NCI-H345 treated with DMSO at 0.1 percent for 48 hours (cell line): ENCODE measurements around the gene RGS10.
"Not testable (repeated sequence)": the region's sequence is repeated elsewhere in the genome, so short reads cannot be mapped to it uniquely, and the experiment has no call there.

Experiments used
- DNase-seq: peaks from one replicate; lab custom pipeline; 2025; ENCODE audit not compliant: unreplicated experiment; lab: John Stamatoyannopoulos, UW

The RGS10 gene

GRCh38 chr10:119542357-119542987 is at the start of gene RGS10:
Gene RGS10 (minus strand): TSS chr10:119542719. CDS start chr10:119542638, 81 bp downstream.
- DNase-seq: no peak

DNA sequence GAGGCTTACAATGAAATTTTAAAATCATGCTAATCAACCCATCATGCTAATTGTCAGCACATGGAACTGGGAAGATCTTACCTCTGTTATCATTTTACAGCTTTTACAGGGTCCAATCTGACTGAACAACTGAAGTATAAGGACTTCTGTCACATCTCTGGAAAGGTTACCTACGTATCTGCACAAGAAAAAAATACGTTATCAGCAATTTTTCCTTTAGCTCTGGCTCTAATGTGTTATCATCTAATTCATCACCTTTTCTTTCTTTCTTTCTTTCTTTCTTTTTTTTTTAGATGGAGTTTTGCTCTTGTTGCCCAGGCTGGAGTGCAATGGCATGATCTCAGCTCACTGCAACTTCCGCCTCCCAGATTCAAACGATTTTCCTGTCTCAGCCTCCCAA is 45.6 kb upstream of the RGS10 start:
- no peak for DNase-seq

GRCh38 chr10:119578355-119578754 is 35.8 kb upstream of the RGS10 start:
- DNase-seq: no peak

- DNase-seq: no peak
Observed at GRCh38 chr10:119575991-119576390, 33.5 kb upstream of the RGS10 start.

DNA sequence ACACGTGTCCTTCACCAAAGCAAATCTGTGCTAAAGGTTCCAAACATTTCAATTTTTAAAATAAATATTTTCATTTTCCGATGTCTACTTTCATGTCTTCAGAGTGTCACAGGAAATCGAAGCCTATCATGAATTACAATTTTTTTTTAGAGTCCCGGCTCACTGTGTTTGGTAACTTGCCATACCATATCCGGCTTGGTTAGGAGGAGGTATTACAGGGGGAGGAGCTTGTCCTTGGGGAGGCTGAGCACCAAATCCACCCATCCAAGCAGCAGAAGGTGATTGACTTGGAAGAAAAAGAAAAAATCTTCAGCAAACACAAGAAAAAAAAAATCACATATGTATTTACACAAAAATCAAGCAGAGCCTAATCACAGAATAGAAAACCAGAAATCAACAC is 33.0 kb upstream of the RGS10 start:
- no peak for DNase-seq

GRCh38 chr10:119567978-119568377 is 25.5 kb upstream of the RGS10 start:
- DNase-seq: no peak

DNA sequence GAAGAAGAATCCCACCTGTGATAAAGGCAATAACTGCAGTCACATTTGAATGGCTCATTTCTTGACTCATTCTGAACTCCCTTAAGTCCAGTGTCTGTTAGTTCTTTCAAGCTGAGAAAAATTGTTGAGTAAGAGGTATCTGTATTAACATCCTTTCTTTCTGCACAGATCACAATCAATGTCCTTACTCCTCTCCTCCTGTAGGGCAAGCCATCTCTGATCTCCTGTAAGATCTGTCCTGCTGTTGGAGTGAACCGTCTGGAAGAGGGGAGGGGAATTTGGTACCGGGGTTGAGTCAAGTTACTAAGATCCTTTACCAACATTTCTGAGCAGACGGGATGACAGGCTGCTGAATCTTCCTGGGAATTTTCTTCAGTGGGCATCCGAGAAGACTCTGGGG is 19.6 kb upstream of the RGS10 start:
- DNase-seq: no peak

DNA sequence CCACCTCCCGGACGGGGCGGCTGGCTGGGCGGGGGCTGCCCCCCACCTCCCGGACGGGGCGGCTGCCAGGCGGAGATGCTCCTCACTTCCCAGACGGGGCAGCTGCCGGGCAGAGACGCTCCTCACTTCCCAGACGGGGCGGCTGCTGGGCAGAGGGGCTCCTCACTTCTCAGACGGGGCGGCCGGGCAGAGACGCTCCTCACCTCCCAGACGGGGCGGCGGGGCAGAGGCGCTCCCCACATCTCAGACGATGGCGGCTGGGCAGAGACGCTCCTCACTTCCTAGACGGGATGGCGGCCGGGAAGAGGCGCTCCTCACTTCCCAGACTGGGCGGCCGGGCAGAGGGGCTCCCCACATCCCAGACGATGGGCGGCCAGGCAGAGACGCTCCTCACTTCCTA is 17.0 kb upstream of the RGS10 start:
- DNase-seq: not testable (repeated sequence)

GRCh38 chr10:119556081-119556480 is 13.6 kb upstream of the RGS10 start:
- not testable (repeated sequence) for DNase-seq

- no peak for DNase-seq
Observed at GRCh38 chr10:119555178-119555784, 12.8 kb upstream of the RGS10 start.

DNA sequence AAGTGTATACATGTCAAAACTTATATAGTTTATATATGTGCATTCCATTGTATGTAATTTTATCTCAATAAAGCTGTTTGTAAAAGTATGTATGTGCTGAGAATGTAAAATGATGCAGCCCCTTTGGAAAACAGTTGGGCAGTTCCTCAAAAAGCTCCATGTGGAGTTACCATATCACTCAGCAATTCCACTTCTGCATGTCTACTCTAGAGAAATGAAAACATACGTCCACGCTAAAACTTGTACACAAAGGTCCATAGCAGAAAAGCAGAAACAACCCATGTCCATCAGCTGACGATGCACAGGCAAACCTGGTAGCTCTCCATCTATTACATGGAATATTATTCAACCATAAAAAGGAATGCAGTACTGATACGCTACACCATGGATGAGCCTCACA is 8.3 kb upstream of the RGS10 start:
- no peak for DNase-seq

GRCh38 chr10:119549247-119549999 is 6.9 kb upstream of the RGS10 start:
- DNase-seq: no peak

DNA sequence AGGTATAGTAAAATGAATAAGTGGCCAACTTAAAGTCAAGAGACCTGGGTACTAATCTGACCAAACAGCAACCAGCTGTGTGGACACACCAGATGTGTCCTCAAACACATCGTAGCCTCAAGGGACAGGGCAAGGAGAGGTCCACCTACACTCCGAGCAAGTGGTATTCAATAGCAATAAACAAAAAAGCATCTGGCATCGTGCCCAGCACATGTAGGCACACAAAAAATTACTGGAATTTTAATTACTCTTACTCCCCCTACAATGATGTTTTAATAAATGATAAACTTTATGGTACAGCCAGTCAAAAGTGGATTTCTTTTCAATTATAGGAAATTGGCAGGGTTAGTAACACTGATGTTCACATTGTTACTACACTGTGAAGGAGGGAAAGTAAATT is 3.5 kb upstream of the RGS10 start:
- no peak for DNase-seq

- DNase-seq: no peak
Observed at GRCh38 chr10:119545310-119545709, 2.8 kb upstream of the RGS10 start.

DNA sequence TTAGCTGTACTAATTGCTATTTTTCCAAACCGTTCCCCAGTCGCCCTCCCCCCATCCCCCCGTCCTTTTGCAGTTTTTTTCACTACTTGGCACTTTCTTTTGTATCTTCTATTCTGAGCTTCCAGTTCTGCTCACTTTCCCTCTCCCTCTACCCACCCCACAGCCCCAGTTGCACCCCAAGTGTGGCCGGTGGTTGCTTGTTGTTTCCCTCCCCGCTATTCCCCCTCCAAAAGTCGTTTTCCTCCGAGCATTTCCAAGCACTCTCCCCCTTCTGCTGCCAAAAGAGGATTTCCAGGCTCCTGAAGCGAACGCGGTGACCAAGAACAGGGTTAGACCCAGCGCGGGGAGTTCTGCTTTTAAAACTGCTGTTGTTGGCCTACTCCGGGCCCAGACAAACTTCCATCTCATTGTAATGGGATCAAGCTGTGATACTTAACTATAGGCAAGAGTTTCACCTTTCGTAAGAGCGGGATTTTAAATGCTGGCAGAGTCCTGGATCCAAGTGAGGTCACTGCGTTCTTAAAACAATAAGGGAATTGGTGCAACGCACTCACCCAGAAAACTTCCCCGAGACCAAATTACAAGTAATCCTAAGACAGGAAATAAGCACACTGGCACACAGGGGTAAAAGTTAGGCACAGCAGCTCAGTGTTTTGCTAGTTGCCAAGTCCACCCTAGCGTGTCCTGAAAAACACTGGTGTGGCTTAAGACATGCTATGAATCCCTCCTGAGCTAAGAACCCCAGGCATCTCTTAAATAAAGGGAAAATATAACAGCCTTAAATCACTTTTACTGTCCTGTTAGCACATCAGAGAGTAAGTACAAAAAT is 1.5 kb upstream of the RGS10 start:
- DNase-seq: no peak

- no peak for DNase-seq
Observed at GRCh38 chr10:119542988-119543813, 682 bp upstream of the RGS10 start.

GRCh38 chr10:119541459-119542356 is 811 bp downstream of the RGS10 start:
- DNase-seq: no peak

DNA sequence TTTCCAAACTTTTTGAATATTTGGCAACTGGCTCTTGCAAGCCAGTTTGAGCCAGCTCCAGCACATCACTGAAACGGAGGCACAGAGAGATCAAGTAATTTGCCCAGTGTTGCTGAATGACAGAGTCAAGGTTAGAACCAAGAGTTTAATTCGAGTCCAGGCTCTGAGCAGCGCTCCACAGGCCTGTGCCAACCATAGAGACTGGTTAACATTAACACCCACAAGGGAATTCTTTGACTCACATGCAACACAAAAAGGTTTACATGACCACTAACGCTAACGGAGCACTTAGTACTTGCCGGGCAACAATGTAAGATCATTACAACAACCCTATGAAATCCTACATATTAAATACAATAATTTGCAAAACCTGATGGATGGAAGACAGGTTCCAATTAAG is 1.5 kb downstream of the RGS10 start:
- DNase-seq: no peak

DNA sequence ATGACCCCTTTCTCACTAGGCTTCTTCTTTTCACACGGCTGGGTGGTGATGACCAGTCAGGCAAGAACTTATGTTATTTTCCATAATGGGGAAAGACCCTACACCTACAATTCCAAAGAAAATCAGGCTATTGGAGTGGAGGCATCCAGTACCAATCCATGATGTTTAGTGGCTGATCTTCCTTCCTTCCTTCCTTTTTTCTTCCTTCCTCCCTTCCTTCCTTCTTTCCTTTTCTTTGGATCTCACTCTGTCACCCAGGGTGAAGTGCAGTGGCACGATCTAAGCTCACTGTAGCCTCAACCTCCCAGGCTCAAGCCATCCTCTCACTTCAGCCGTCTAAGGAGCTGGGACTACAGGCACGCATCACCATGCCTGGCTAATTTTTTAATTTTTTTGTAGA is 2.5 kb downstream of the RGS10 start:
- no peak for DNase-seq
